ENCODE measurements around the gene RASIP1.
"Not testable (repeated sequence)": the region's sequence is repeated elsewhere in the genome, so short reads cannot be mapped to it uniquely, and the experiment has no call there.

The RASIP1 gene

GRCh38 chr19:48713041-48713863, 27.2 kb downstream of the RASIP1 start:
- DNase-seq (ENCODE audit: low read depth, low spot score), result no peak

DNA sequence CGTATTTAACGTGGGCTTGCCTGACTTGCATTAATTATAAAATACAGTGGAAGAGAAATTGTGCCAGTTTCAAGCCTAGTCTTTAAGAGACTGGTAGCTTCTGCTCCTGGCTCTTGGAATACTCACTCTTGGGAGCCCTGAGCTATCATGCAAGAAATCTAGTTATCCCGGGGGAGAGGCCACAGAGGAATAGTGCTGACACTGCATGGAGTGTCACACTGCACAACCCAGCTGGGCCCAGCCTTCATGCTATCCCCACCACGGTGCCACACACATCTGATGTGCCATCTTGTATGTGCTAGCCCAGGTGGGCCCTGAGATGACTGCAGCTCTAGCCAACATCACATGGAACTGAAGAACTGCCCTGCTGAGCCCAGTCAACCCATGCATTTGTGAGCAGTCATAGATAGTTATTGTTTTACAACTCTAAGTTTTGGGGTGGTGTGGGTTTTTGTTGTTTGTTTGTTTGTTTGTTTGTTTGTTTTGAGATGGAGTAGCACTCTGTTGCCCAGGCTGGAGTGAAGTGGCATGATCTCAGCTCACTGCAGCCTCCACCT, 29.2 kb downstream of the RASIP1 start:
- DNase-seq (ENCODE audit: low read depth, low spot score), result no peak

- DNase-seq (ENCODE audit: low read depth, low spot score), result no peak
These were observed 31.9 kb downstream of the RASIP1 start for GRCh38 chr19:48708471-48708870.

DNA sequence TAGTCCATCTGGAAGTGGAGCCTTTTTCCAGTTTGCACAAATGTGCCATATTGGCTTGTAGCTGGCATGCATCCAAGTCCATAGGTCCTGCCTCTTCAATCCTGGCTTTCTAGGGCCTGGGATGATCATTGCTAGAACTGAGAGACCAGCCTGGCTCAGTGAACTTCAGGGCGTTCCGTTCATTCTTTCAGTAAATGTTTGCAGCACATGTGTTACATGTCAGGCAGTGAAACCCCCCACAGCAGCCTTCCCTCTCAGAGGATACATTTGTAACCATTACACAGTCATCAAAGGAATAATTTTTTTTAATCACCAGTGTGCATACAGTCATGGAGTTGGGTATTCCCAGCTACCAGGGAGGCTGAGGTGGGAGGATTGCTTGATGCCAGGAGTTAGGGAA, 35.0 kb downstream of the RASIP1 start:
- no peak for DNase-seq (ENCODE audit: low read depth, low spot score)

GRCh38 chr19:48703316-48703715, 37.1 kb downstream of the RASIP1 start:
- no peak for DNase-seq (ENCODE audit: low read depth, low spot score)

DNA sequence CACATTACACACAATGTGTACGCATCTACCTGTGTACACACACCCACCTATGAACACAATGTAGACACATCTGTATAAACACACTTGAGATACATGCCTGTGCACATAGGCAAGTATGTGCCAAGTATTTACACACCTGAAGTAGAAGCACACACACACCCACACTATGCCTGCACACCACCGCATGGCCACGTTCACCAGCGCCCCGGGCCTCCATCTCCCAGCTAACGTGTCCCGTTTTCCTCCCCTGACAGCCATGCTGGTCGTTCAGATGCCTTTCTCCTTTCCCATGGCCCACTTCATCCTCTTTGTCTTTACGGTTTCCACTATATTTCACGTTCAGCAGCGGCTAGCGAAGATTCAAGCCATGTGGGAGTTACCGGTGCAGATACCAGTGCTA, 37.7 kb downstream of the RASIP1 start:
- no peak for DNase-seq (ENCODE audit: low read depth, low spot score)

GRCh38 chr19:48698046-48698445, 42.4 kb downstream of the RASIP1 start:
- DNase-seq (ENCODE audit: low read depth, low spot score), result no peak

- no peak for DNase-seq (ENCODE audit: low read depth, low spot score)
These were observed 43.9 kb downstream of the RASIP1 start for GRCh38 chr19:48696353-48697010.

DNA sequence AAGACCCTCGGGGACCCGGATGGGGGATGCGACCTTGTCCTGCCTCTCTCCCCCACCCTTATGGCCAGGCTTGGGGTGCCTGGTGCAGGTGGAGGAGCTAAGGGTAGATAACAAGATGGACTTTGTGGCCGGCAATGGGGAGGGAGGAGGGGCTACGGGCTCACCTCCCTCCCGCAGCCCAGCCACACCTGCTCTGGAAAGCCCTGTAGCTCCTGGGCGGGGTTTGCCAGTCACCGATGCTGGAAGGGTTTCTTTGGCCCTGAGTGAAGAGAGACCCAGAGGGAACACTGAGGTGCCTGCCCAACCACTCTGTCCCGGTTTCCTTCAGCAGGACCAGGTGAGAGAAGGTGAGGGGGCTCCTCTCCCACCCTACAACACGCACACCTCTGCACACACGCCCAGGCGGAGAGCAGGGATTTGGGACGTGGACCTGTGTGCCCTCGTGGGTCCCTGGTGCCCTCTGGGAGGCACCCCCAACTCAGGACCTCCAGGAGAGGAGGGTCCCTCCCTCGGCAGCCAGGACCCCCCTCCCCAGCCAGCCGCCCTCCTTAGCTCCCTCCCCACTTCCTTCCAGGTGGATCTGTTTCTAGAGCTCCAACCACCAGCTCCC, 44.6 kb downstream of the RASIP1 start, which contains the start of gene FUT2:
TSS of gene FUT2 (plus strand) at position 229 of the 610 bp plus-strand sequence. CDS start 6,986 bp downstream, outside the sequence.
- no peak for DNase-seq (ENCODE audit: low read depth, low spot score)

DNA sequence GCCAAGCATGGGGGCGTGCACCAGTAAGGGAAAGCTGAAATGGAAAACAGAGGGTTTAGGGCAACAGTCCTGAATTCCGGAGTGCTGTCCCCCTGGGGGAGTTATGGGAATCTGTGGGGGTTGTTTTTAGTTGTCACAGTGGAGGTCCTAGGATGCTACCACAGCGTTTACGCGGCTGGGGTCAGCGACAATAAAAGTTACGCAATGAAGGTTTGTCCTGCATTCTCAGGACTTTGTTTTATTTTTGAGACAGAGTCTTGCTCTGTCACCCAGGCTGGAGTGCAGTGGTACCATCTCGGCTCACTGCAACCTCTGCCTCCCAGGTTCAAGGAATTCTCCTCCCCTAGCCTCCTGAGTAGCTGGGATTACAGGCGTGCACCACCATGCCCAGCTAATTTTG, 46.8 kb downstream of the RASIP1 start:
- not testable (repeated sequence) for DNase-seq (ENCODE audit: low read depth, low spot score)

GRCh38 chr19:48689449-48689848, 51.0 kb downstream of the RASIP1 start:
- no peak for DNase-seq (ENCODE audit: low read depth, low spot score)

DNA sequence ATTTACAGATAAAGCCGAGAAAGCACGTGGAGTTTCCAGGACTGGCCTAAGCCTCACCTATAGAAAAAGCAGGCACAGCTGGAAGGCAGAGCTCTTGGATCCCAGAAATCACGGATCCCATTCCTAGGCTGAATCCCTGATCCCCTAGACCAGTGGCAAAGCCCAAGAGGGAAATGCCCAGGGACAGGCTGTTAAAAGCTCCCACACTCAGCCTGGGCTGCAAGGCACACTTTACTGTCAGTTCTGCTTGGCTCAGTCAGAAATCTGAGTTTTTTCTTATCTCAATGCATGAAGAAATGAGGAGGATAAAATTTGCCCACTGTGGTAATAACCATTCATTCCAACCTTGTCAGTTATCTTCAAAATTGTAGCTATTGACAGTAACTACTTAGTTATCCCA, 52.6 kb downstream of the RASIP1 start:
- no peak for DNase-seq (ENCODE audit: low read depth, low spot score)

GRCh38 chr19:48686637-48687036, 53.8 kb downstream of the RASIP1 start:
- DNase-seq (ENCODE audit: low read depth, low spot score), result not testable (repeated sequence)

- no peak for DNase-seq (ENCODE audit: low read depth, low spot score)
These were observed 54.3 kb downstream of the RASIP1 start for GRCh38 chr19:48686088-48686487.

GRCh38 chr19:48685583-48685982, 54.8 kb downstream of the RASIP1 start:
- no peak for DNase-seq (ENCODE audit: low read depth, low spot score)

DNA sequence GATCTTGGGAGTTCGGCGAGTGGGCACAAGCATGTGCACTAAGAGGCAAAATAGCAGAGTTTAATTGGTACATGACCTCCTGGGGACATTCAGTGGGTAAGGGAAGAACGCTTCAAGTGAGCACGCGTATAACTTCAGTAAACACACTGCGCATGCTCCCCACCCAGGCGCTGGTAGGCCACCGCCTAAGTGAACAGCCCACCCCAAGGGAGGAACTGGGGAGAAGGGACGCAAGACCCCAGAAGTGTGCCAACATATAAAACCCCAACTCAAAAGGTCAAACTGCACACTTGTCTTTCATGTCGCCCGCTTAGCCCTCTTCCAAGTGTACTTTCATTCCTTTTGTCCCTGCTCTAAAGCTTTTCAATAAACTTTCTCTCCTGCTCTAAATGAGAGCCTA, 57.1 kb downstream of the RASIP1 start:
- no peak for DNase-seq (ENCODE audit: low read depth, low spot score)

DNA sequence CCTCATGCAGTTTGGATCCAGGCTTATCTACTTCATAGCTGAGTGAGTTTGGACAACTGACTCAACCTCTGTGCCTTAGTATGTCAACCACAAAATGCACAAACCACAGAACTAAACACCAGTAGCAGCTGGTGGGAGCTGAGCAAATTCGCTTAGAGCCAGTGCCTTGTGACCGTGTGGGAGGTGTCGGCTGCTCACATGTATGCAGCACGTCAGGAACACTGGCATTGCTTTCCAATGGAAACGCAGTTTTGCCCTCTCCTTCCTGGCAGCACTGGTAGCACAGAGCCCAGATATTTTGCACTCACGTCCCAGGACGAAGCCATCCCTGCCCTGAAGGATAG, 59.3 kb downstream of the RASIP1 start:
- DNase-seq (ENCODE audit: low read depth, low spot score), result no peak

DNA sequence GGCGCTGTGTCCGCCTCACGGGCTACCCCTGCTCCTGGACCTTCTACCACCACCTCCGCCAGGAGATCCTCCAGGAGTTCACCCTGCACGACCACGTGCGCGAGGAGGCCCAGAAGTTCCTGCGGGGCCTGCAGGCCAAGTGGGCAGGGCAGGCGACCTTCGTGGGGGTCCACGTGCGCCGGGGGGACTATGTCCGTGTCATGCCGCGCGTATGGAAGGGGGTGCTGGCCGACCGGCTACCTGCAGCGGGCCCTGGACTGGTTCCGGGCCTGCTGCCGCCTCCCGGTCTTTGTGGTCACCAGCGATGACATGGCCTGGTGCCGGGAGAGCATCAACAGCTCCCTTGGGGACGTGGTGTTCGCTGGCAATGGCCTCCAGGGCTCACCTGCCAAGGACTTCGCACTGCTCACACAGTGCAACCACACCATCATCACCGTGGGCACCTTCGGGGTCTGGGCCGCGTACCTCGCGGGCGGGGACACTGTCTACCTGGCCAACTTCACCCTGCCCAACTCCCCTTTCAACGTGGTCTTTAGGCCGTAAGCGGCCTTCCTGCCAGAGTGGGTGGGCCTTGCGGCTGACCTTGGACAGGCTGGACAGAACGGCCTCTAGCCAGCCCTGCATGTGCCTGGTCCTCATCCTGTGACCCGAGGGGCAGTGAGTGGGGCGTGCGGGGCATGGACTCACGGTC, 59.8 kb downstream of the RASIP1 start:
- DNase-seq (ENCODE audit: low read depth, low spot score), result no peak

DNA sequence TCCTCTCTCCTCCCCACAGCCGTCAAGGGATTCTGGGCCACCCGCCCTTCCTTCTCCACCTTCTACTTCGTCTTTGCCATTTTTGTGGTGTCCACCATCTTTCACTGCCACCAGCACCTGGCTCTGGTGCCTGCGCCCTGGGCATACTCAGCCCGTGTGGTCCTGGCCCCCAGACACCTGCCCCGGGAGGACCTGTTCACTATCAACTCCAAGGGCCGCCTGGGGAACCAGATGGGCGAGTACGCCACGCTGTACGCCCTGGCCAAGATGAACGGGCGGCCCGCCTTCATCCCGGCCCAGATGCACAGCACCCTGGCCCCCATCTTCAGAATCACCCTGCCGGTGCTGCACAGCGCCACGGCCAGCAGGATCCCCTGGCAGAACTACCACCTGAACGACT, 60.4 kb downstream of the RASIP1 start:
- DNase-seq (ENCODE audit: low read depth, low spot score), result not testable (repeated sequence)

DNA sequence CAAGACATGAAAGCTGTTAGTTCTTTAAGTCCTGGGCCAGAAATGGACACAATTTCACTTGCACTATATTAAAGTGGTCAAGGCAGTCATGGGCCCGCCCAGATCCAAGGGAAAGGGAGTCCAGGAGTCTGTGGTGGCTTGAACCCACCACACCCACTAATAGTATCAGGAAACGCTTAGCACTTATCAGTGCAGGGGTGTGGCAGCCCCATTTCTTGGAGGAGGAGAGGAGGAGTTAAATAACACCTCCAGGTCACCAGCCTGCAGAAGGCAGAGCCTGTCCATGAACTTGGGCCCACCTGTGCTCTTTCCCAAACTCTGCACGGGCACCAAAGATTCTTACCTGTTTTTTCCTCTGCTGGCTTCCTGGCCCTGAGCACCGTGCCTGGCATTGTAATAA, 62.2 kb downstream of the RASIP1 start:
- no peak for DNase-seq (ENCODE audit: low read depth, low spot score)

DNA sequence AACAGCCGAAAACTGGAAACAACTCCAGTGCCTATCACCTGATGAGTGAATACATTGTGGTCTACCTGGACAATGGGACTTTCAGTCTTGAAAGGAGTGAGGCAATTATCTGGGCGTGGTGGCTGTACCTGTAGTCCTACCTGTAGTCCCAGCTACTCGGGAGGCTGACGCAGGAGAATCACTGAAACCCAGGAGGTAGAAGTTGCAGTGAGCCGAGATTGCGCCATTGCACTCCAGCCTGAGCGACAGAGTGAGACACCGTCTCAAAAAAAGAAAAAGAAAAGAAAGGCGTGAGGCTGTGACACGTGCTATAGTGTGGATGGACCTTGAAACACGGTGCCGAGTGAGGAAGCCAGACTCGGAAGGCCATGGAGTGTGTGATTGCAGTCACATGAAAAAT, 63.5 kb downstream of the RASIP1 start:
- no peak for DNase-seq (ENCODE audit: low read depth, low spot score)

DNA sequence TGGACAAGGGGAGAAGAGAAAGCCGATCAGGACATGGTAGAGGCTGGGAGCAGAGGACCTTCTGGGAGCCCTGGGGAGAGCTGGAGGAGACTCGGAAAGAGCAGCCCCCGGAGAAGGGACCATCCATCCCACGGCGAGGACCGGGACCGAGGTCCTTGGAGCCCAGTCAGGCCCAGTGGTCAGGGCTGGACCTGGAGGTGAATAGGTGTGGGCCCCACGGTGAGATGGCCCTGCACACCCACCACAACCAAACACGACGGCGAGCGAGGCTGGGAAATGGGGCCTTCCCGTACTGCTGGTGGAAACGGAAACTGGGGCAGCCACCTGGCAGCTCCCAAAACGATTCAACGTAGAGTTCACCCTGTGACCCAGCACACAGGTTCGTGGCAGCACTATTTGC, 63.9 kb downstream of the RASIP1 start:
- DNase-seq (ENCODE audit: low read depth, low spot score), result no peak

All from activated CD4-positive, CD25-positive, alpha-beta regulatory T cell treated with anti-CD3 and anti-CD28 coated beads, Interleukin-2, amount 50 U/mL, for 16 hours (primary cell).